NK-92 treated with Interleukin-12 subunit alpha and Interleukin-12 subunit beta, amount 100 ng/mL, for 24 hours (cell line): ENCODE data around the gene BRD3OS.
"Not testable (repeated sequence)": the region's sequence is repeated elsewhere in the genome, so short reads cannot be mapped to it uniquely, and the experiment has no call there.

Experiments used
- DNase-seq: peaks from one replicate; lab custom pipeline; 2025; lab: John Stamatoyannopoulos, UW

BRD3OS gene

DNA sequence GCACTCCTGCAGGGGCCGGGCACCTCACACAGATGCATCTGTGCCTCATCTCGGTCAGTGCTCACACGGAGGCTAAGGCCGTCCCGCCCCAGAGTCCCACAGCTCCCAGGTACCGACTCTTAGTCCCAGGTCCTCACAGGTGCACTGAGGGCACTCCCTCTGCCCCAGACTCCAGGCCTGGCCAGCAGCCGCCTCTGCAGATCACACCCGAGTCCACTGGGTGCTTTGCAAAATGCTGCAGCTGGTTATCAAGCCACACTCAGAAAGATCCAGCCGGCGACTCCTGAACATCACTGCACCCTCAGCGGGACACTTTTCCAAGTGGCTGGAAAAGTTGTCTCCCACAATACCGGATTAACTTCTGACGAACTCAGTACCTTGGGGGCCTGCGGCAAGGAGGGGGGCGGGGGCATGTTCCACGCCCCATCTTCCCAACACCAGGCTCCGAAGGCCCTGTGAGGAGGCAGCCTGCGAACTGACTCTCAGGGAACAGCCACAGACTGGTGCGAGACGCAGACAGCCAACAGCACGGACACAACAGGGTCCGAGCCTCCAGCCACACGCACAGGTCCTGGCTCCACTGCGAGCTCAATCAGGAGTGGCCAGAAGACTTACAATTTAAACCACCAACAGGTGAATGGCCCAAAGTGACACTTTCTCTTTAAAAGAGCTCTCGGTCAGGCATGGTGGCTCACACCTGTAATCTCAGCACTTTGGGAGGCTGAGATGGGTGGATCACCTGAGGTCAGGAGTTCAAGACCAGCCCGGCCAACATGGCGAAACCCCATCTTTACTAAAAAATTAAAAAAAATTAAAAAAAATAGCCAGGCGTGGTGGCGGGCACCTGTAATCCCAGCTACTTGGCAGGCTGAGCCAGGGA lies 38.5 kb downstream of the BRD3OS start:
- no peak for DNase-seq

DNA sequence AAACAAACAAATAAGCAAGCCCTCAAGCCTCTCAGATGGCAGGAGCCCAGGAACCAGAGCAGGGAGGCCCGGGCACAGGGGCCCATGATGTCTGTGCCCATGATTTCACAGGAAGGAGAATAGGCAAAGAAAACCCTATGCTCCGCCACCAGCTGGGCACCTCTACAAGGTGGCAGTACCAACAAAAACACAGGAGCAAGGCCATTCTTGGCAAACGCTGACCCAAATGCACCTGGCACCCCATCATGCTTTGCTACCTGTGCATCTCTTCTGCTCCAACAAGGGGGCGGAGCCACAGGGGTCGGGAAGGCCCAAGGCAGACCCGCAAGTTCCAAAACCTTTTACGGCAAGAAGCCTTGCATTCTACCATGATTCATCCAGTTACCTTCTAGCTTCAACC lies 39.4 kb downstream of the BRD3OS start:
- no peak for DNase-seq

DNA sequence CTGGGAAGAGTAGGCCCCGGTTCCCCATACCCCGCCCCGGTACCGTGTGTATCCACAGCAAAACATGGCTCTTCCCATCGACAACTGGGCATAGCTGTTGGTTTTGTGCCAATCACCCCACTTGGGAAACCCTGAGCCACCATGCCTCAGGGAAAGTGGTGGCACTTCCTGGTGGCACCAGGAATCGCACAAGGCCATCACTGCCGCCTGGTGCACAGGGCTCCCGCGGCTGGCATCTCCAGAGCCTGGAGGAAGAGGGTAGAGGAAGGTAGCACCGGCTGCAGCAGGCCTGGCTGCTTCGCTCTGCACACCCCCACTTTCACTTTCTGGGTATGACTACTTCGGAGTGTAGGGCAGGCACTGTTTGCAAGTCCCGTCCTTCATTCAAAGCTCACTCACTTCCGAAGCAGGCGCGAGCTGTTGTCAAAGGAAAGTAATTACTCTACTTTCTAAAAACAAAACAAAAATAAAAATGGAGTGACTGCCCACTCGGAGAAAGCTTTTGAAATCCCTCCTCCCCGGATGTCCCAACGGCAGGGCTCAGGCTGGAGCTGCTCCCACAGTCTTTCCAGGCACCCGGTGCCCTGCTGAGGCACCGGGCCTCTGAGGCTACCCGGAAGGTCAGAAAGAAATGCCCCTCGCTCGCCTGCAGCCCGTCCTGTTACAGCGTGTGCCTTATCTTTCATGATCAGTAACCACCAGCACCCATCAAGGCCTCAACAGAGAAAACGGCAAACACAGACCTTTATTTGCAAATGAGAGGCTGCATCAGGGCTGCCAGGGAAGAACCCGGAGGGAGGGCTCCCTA lies 40.5 kb downstream of the BRD3OS start:
- peak; percentile 35 for DNase-seq

DNA sequence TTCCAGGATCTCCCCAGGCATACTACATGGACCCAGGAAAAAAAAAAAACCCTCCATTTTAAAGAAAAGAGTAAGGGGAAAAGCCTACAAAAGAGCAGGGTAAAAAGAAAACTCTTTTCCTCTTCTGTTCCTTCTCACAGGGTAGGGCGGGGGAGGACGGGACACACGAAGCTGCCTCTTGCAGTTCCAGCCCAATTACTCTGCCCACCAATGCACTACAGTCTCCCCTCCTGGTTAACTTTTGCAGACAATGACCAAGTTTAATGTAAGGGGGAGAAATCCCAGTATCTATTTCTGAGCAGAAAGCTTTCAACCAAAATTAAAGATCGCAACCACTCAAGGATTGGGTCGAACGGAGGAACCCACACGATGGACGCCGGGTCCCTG lies 41.2 kb downstream of the BRD3OS start:
- DNase-seq, result no peak

DNA sequence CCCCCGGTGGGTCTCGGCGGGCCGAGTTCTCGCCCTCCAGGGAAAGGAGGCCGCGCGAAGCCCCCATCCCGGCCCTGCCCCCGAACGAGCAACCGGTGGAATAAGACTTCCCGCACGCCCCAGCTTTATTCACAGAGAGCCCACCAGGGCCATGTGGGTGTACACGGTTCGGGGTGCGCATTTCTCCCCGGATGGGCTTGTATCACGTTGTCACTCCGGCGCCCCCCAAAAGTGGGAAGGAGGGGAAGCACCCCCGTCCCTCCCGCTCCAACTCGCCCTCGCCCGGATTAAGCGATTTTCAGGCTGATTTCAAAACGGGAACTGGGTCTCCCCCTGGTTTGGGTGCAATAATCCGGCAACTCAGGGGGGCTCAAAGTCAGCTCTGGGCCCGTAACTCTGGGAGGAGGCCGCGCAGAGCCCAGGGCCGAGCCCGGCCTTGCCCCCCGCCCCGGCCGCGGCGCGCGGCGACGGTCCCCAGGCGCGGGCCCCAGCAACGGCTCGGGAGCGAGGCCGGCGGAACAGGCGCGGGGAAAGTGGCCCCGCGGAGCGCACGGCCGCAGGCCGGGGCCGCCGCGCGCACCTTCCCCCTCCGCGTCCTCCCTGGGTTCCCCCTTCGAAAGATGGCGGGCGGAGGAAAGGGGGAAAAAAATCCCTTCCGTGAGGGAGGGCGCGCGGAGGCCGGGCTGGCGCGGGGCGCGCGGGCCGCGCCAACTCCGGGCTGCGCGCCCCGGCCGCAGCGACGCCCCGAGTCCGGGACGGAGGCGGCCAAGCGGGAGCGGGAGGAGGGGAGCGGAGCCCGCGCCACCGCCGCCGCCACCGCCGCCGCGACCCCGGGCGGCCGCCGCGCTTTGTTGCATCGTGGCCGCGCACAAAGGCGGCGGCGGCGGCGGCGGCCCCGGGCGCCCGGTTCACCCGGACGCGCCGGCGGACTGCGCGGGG lies 41.9 kb downstream of the BRD3OS start:
- no peak for DNase-seq

DNA sequence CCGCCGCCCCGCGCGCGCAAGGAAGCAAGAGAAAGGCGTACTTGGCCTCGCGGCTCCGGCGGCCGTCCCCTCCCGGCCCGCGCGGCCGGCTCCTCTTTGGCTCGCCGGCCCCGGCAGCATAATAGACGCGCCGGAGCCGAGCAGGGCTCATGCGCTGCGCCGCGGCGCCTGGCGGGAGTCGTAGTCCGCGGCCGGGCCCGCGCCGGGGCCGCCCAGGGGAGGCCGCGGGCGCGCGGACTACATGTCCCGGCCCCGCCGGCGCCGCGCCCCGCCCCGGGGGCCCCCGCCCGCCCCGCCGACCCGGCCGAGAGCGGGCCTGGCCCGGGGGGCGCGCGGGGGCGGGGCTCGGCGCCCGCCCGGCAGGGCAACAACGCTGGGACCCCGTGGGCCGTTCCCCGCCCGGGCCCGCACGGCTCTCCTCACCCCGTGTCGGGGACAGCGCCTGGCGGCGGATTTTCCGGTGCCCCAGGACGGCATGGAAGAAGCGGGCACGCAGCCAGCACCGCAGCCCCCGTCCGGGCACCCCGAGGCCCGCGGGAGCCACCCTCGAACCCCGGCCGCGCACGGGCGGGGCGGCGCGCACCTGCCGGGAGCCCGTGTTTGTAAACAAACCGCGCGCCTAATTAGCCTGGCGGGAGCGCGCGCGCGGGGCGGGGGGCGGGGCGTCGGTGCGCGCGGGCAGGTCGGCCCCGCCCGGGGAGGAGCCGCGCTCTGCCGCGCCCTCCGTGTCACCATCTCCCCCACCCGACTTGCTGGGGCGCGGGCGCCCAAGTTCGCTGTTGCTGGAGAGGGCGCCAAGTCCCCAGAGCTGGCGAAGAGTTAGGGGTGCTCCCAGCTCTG lies 42.8 kb downstream of the BRD3OS start, which contains the start of gene BRD3:
TSS of gene BRD3 (minus strand) at position 123 of the 840 bp plus-strand sequence. CDS start 14,549 bp downstream, outside the sequence.
- peak; percentile 60 for DNase-seq

DNA sequence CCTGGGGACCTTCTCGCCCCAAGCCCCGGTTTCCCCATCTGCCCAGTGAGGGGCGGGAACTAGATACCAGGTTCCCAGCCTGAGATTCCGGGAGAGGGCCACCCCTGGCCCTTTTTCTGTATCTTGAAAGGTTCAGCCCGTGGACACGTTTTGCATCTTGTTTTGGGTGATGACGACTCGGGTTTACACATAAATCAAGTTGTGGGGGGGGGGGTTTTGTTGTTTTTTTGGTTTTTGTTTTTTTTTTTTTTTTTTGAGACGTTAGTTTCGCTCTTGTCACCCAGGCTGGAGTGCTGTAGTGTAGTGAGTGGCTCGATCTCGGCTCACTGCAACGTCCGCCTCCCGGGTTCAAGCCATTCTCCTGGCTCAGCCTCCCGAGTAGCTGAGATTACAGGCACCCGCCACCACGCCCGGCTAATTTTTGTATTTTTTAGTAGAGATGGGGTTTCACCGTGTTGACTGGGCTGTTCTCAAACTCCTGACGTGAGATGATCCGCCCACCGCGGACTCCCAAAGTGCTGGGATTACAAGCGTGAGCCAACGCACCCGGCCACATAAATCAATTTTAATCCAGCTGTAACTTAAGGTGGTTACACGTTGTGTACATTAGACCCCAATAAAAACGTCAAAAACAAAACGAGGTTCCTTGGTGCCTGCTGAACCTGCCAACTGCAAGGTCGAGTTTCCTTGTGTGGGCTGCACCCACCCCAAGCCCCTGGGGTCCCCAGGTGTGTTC lies 43.6 kb downstream of the BRD3OS start:
- no peak for DNase-seq

DNA sequence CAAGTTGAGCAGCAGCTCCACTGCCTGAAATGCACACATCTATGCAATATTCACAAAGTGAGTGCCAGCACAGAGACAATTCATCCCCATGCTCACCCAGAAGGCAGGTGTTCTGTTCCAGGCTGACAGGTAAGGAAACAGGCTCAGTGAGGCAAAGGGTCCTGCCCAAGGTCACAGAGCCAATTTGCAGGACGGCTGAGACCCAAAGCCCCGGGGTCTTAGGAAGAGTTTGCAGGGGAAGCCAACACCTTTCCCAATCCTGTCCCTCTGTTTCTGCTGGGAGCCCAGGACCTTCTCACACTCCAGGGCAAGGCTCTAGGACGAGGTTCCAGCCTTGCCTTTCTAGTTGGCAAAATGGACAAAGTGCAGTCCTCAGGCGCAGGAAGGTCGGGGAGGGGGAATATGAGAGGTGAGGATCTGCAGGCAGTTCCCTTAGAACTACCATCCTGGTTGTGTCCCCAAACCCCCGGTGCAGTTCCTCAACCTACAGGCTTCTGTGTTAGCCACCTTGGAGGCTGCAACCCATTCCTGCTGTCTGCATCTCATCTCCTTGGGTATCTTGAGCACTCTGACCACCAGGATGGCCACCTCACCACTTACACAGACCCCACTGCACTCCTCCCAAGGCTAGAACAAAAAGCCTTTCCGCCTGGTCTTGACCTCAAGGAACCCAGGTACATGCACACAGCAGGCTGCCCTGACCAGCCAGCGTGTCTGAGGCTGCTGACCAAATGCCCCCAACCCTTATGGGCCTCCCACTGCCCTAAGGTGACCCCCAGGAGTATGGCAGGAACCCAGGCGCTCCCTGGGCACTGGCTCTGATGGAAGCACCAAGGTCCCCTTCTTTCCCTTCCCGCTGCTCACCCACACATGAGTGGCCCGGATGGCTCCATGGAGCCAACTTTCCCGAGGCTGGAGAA lies 44.5 kb downstream of the BRD3OS start:
- DNase-seq, result no peak

DNA sequence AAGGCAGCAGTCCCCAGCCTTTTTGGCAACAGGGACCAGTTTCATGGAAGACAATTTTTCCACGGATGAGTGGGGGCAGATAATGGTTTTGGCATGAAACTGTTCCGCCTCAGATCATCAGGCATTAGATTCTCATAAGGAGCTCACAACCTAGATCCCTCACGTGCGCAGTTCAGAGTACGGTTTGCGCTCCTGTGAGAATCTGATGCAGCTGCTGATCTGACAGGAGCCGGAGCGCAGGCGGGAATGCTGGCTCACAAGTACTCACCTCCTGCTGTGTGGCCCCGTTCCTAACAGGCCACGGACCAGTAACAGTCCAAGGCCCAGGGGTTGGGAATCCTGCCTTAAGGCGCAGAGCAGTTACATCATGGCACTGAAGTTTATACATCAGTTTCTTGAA lies 45.9 kb downstream of the BRD3OS start:
- DNase-seq, result no peak

DNA sequence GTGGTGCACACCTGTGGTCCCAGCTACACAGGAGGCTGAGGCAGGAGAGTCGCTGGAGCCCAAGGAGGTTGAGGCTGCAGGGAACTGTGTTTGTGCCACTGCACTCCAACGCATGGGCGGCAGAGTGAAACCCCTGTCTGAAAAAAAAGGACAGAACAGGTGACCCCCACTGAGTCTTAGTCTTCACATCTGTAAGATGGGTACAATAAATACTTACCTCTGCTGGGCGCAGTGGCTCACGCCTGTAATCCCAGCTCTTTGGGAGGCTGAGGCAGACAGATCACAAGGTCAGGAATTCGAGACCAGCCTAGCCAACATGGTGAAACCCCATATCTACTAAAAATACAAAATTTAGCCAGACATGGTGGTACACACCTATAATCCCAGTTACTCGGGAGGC lies 47.4 kb downstream of the BRD3OS start:
- DNase-seq, result not testable (repeated sequence)

DNA sequence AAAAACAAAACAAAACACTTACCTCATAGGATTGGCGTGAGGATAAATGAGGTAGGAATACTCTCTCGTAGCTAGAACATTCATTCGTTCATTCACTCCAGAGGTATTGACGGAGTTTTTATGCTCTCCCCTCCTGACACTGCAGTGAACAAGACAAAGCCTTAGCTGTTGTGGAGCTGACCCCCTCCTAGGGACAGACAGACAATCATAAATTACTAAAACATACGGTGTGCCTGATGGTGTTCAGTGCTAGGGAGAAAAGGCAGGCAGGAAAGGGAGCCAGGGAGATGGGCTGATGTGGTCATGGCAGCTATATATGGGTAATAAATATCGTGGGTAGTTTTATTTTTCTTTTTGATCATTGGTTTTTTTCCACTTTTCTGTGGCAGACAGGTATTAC lies 48.2 kb downstream of the BRD3OS start:
- no peak for DNase-seq

DNA sequence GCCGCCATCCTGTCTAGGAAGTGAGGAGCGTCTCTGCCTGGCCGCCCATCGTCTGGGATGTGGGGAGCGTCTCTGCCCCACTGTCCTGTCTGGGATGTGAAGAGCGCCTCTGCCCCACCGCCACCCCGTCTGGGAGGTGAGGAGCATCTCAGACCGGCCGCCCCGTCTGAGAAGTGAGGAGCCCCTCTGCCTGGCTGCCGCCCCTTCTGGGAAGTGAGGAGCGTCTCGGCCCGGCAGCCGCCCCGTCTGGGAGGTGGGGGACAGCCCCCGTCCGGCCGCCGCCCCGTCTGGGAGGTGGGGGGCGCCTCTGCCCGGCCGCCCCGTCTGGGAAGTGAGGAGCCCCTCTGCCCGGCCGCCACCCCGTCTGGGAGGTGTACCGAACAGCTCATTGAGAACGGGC lies 50.4 kb downstream of the BRD3OS start:
- not testable (repeated sequence) for DNase-seq

DNA sequence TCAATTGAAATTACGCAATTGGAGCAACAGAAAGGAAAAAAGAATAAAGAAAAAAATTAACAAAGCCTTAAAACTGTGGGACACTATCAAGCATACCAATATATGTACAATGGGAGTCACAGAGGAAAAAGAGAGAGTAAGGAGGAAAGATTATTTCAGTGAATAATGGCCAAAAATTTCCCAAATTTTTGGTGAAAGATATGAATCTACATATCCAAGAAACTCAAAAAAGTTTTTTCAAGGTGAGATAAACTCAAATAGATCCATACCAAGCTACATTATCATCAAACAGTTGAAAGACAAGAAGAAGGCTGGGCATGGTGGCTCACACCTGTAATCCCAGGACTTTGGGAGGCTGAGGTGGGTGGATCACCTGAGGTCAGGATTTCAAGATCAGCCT lies 51.4 kb downstream of the BRD3OS start:
- DNase-seq, result no peak
